Cerebellar nuclear complex (tissue), 1 donor: ENCODE measurements around the gene GMPR2.

Source experiments
- DNase-seq, 2 experiments: peaks; one replicate each; lab custom pipeline; 2025; lab: John Stamatoyannopoulos, UW

The GMPR2 gene

GRCh38 chr14:24232645-24233537 is at the start of gene GMPR2:
Gene GMPR2, plus strand, starts transcription at chr14:24232929. Its CDS starts 325 bp downstream, at chr14:24233254.
- DNase-seq = no peak

GRCh38 chr14:24183014-24183481 is 49.7 kb upstream of the GMPR2 start:
- no peak for DNase-seq

- no peak for DNase-seq
Observed at GRCh38 chr14:24184104-24184970, 48.4 kb upstream of the GMPR2 start.

- no peak for DNase-seq
Observed at GRCh38 chr14:24185026-24185425, 47.7 kb upstream of the GMPR2 start.

GRCh38 chr14:24185741-24186140 is 47.0 kb upstream of the GMPR2 start:
- no peak for DNase-seq

GRCh38 chr14:24186831-24187538 is 45.7 kb upstream of the GMPR2 start:
- no peak for DNase-seq

- no peak for DNase-seq
Observed at GRCh38 chr14:24187539-24187915, 45.2 kb upstream of the GMPR2 start.

GRCh38 chr14:24188251-24189058 is 44.3 kb upstream of the GMPR2 start, which contains the start of gene IPO4:
Gene IPO4, minus strand, starts transcription at chr14:24188816. Its CDS starts 29 bp downstream, at chr14:24188787.
- peak; percentile 35 to 40 for DNase-seq

GRCh38 chr14:24189059-24189375 is 43.7 kb upstream of the GMPR2 start:
- no peak for DNase-seq

GRCh38 chr14:24189460-24189859 is 43.3 kb upstream of the GMPR2 start:
- no peak for DNase-seq

GRCh38 chr14:24190416-24190815 is 42.3 kb upstream of the GMPR2 start:
- no peak for DNase-seq

- no peak for DNase-seq
Observed at GRCh38 chr14:24192933-24193332, 39.8 kb upstream of the GMPR2 start.

GRCh38 chr14:24194186-24194872 is 38.4 kb upstream of the GMPR2 start:
- DNase-seq = no peak

- DNase-seq = no peak
Observed at GRCh38 chr14:24194873-24195185, 37.9 kb upstream of the GMPR2 start.

- DNase-seq = peak in 1 of 2 experiments; percentile 38
Observed at GRCh38 chr14:24195186-24196070, 37.3 kb upstream of the GMPR2 start, which contains the start of gene TM9SF1. Gene TM9SF1, minus strand, starts transcription at chr14:24195441. Its CDS starts 422 bp downstream, at chr14:24195019.

- no peak for DNase-seq
Observed at GRCh38 chr14:24196071-24197055, 36.4 kb upstream of the GMPR2 start.

GRCh38 chr14:24197056-24197450 is 35.7 kb upstream of the GMPR2 start:
- DNase-seq = no peak

GRCh38 chr14:24198814-24199524 is 33.8 kb upstream of the GMPR2 start:
- no peak for DNase-seq
